ENCODE data around the gene EFHB. TPM values are rescaled to one million over a fixed set of nuclear protein-coding genes. Genes with fewer than 3 reads are reported as not detected.
"Not testable (repeated sequence)": the region's sequence is repeated elsewhere in the genome, so short reads cannot be mapped to it uniquely, and the experiment has no call there.

EFHB gene
- total and polyA plus RNA-seq, 2 donors from 2014 or later: 2.1 to 3.5 TPM

GRCh38 chr3:19959505-19959904 lies 25.5 kb upstream of the EFHB start:
- FAIRE-seq (no peak), DNase-seq (no peak)
- peaks cover 0 to 5% (median 3%) of the 10 kb centered on the region in 3 donors for H3K36me3 ChIP-seq (ENCODE audit: control insufficient read depth in 2 of 3, insufficient read depth in 3 of 3, low read length in 3 of 3)
- intact Hi-C loops (cut with DNase I): no loop called here
- no peaks in the 10 kb centered on the region for H3K27me3 ChIP-seq (ENCODE audit: control insufficient read depth, insufficient read depth, low read length)
- no peak overlapping the region for H3K27ac ChIP-seq (ENCODE audit: low read depth in 2 of 2, low read length in 2 of 2)
- TF ChIP-seq, protein P1, sequence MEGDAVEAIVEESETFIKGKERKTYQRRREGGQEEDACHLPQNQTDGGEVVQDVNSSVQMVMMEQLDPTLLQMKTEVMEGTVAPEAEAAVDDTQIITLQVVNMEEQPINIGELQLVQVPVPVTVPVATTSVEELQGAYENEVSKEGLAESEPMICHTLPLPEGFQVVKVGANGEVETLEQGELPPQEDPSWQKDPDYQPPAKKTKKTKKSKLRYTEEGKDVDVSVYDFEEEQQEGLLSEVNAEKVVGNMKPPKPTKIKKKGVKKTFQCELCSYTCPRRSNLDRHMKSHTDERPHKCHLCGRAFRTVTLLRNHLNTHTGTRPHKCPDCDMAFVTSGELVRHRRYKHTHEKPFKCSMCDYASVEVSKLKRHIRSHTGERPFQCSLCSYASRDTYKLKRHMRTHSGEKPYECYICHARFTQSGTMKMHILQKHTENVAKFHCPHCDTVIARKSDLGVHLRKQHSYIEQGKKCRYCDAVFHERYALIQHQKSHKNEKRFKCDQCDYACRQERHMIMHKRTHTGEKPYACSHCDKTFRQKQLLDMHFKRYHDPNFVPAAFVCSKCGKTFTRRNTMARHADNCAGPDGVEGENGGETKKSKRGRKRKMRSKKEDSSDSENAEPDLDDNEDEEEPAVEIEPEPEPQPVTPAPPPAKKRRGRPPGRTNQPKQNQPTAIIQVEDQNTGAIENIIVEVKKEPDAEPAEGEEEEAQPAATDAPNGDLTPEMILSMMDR (IDR thresholded peaks at IDR 0.05; ENCODE audit: borderline replicate concordance, extremely low read depth, insufficient read depth): no peak
- H3K4me3 ChIP-seq (ENCODE audit: low read length in 3 of 3): no peak overlapping the region
- H3K4me1 ChIP-seq (ENCODE audit: control insufficient read depth in 2 of 3, insufficient read depth in 2 of 3, low read depth in 1 of 3, low read length in 3 of 3): no peaks in the 10 kb centered on the region
- no peak overlapping the region for H3K9ac ChIP-seq (ENCODE audit: low read length in 3 of 3)
- H3K9me3 ChIP-seq (ENCODE audit: control insufficient read depth in 2 of 3, insufficient read depth in 1 of 3, low read length in 3 of 3): no peaks in the 10 kb centered on the region

- H3K9ac ChIP-seq (ENCODE audit: low read length in 3 of 3); H3K27ac ChIP-seq (ENCODE audit: low read depth in 2 of 2, low read length in 2 of 2); FAIRE-seq; H3K4me3 ChIP-seq (ENCODE audit: low read length in 3 of 3); H3K9me3 ChIP-seq (ENCODE audit: control insufficient read depth in 2 of 3, insufficient read depth in 1 of 3, low read length in 3 of 3); intact Hi-C loops (cut with DNase I); DNase-seq; H3K36me3 ChIP-seq (ENCODE audit: control insufficient read depth in 2 of 3, insufficient read depth in 3 of 3, low read length in 3 of 3); H3K27me3 ChIP-seq (ENCODE audit: control insufficient read depth, insufficient read depth, low read length); H3K4me1 ChIP-seq (ENCODE audit: control insufficient read depth in 2 of 3, insufficient read depth in 2 of 3, low read depth in 1 of 3, low read length in 3 of 3): not testable (repeated sequence)
Measured at GRCh38 chr3:19957354-19957753, 23.3 kb upstream of the EFHB start.

GRCh38 chr3:19954676-19955075 lies 20.7 kb upstream of the EFHB start:
- DNase-seq (no peak), FAIRE-seq (no peak)
- TF ChIP-seq, protein P1 (IDR thresholded peaks at IDR 0.05; ENCODE audit: borderline replicate concordance, extremely low read depth, insufficient read depth): no peak
- H3K4me1 ChIP-seq (ENCODE audit: control insufficient read depth in 2 of 3, insufficient read depth in 2 of 3, low read depth in 1 of 3, low read length in 3 of 3): no peaks in the 10 kb centered on the region
- H3K36me3 ChIP-seq (ENCODE audit: control insufficient read depth in 2 of 3, insufficient read depth in 3 of 3, low read length in 3 of 3): peaks cover 0 to 11% (median 3%) of the 10 kb centered on the region in 3 donors
- H3K27me3 ChIP-seq (ENCODE audit: control insufficient read depth, insufficient read depth, low read length): no peaks in the 10 kb centered on the region
- no peak overlapping the region for H3K27ac ChIP-seq (ENCODE audit: low read depth in 2 of 2, low read length in 2 of 2)
- intact Hi-C loops (cut with DNase I): no loop called here
- H3K9ac ChIP-seq (ENCODE audit: low read length in 3 of 3): no peak overlapping the region
- H3K4me3 ChIP-seq (ENCODE audit: low read length in 3 of 3): no peak overlapping the region
- no peaks in the 10 kb centered on the region for H3K9me3 ChIP-seq (ENCODE audit: control insufficient read depth in 2 of 3, insufficient read depth in 1 of 3, low read length in 3 of 3)

GRCh38 chr3:19950316-19950715 lies 16.3 kb upstream of the EFHB start:
- peaks cover 2 to 12% (median 10%) of the 10 kb centered on the region in 3 donors for H3K4me1 ChIP-seq (ENCODE audit: control insufficient read depth in 2 of 3, insufficient read depth in 2 of 3, low read depth in 1 of 3, low read length in 3 of 3)
- DNase-seq (no peak), FAIRE-seq (no peak)
- no peaks in the 10 kb centered on the region for H3K27me3 ChIP-seq (ENCODE audit: control insufficient read depth, insufficient read depth, low read length)
- H3K4me3 ChIP-seq (ENCODE audit: low read length in 3 of 3): no peak overlapping the region
- intact Hi-C loops (cut with DNase I): no loop called here
- H3K9ac ChIP-seq (ENCODE audit: low read length in 3 of 3): no peak overlapping the region
- no peaks in the 10 kb centered on the region for H3K9me3 ChIP-seq (ENCODE audit: control insufficient read depth in 2 of 3, insufficient read depth in 1 of 3, low read length in 3 of 3)
- peaks cover 0 to 6% (median 0%) of the 10 kb centered on the region in 3 donors for H3K36me3 ChIP-seq (ENCODE audit: control insufficient read depth in 2 of 3, insufficient read depth in 3 of 3, low read length in 3 of 3)
- H3K27ac ChIP-seq (ENCODE audit: low read depth in 2 of 2, low read length in 2 of 2): no peak overlapping the region
- TF ChIP-seq, protein P1 (IDR thresholded peaks at IDR 0.05; ENCODE audit: borderline replicate concordance, extremely low read depth, insufficient read depth): no peak
